Activated CD4-positive, alpha-beta T cell treated with anti-CD3 and anti-CD28 coated beads, Interleukin-2, amount 10 ng/mL, durations not matched to agents 7 days and 5 days (primary cell): ENCODE measurements around the gene CENPU. TPM values are rescaled to one million over a fixed set of nuclear protein-coding genes. Genes with fewer than 3 reads are reported as not detected.
"Not testable (repeated sequence)": the region's sequence is repeated elsewhere in the genome, so short reads cannot be mapped to it uniquely, and the experiment has no call there.

Experiments used
- CTCF ChIA-PET: fragments of 350-600 bp; sonication (Branson Sonifier 250); formaldehyde crosslinking; loops from one replicate; lab custom pipeline; 2021; ENCODE audit warnings: antibody characterized with exemption; lab: Charles Lee
- POLR2A ChIA-PET: fragments of 350-600 bp; sonication (Branson Sonifier 250); formaldehyde crosslinking; loops from one replicate; lab custom pipeline; 2021; ENCODE audit warnings: antibody characterized with exemption; lab: Charles Lee
- DNase-seq: peaks from one replicate; pipeline ENCODE4 v3.0.0-alpha.2; 2020
- H3K27ac Mint-ChIP-seq: one replicate; pipeline ENCODE4 v1.8.0; 2021; ENCODE audit warnings: mild to moderate bottlenecking, moderate library complexity, mixed read lengths
- H3K27me3 Mint-ChIP-seq: one replicate; pipeline ENCODE4 v1.8.0; 2021; ENCODE audit warnings: mixed read lengths
- H3K36me3 Mint-ChIP-seq: one replicate; pipeline ENCODE4 v1.8.0; 2021; ENCODE audit warnings: low read depth, mixed read lengths
- H3K4me1 Mint-ChIP-seq: one replicate; pipeline ENCODE4 v1.8.0; 2021; ENCODE audit warnings: mixed read lengths
- H3K4me3 Mint-ChIP-seq: one replicate; pipeline ENCODE4 v1.8.0; 2021; ENCODE audit warnings: mild to moderate bottlenecking, moderate library complexity, mixed read lengths
- H3K9me3 Mint-ChIP-seq: one replicate; pipeline ENCODE4 v1.8.0; 2021; ENCODE audit warnings: mixed read lengths
- total RNA-seq, 2 experiments: library from RNA; stranded (reverse); gene quantifications; one replicate each; pipeline ENCODE4 v1.2.3, GENCODE V29; 2021

CENPU gene
- total RNA-seq, 2 experiments from 2014 or later = 73.3 to 80.3 TPM

DNA sequence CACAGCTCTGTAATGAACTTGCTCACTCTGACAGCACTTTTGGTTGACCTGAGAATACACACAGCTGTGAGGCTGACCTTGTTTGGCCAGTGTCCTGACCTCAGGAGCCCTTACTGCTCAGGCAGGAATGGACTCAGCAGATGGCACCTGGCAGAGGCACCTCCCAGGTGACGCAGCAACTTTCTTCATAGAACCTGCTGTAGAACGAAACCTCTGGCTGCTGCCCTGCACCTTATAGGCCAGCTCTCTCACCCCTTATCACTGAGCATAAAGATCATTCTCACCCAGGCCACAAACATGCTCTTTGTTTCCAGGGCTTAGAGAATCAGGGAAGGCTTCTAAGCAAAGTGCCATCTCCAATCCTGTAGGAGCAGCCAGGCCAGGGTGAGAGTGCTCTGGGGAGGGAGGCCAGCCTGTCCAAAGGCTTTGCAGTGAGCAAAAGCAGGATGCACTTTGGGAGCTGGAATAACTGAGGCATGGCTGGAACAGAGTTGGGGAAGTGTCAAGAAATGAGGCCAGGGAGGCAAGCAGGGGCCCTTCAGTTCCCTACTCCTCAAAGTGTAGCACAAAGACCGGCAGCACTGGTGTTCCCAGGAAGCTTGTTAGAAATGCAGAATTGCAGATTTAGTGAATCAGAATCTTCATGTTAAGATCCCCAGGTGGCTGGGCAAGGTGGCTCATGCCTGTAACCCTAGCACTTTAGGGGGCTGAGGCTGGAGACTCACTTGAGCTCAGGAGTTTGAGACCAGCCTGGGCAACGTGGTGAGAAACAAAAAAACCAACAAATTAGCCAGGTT, 13.3 kb upstream of the CENPU start:
- Mint-ChIP-seq H3K27me3 (no peaks in the 10 kb centered on the region), H3K9me3 (no peaks in the 10 kb centered on the region), H3K4me1 (peaks cover 16% of the 10 kb centered on the region), H3K27ac (no peak overlapping the region), H3K4me3 (no peak overlapping the region), H3K36me3 (no peaks in the 10 kb centered on the region)
- CTCF ChIA-PET = interaction anchor here (0.6 to 1.5 kb wide), 3 partner anchors 14 to 1752 kb away, joined by 3 to 6 read pairs (median 3); partner anchors contain the start of gene CENPU
- no peak for DNase-seq
- POLR2A ChIA-PET = no interaction called here

DNA sequence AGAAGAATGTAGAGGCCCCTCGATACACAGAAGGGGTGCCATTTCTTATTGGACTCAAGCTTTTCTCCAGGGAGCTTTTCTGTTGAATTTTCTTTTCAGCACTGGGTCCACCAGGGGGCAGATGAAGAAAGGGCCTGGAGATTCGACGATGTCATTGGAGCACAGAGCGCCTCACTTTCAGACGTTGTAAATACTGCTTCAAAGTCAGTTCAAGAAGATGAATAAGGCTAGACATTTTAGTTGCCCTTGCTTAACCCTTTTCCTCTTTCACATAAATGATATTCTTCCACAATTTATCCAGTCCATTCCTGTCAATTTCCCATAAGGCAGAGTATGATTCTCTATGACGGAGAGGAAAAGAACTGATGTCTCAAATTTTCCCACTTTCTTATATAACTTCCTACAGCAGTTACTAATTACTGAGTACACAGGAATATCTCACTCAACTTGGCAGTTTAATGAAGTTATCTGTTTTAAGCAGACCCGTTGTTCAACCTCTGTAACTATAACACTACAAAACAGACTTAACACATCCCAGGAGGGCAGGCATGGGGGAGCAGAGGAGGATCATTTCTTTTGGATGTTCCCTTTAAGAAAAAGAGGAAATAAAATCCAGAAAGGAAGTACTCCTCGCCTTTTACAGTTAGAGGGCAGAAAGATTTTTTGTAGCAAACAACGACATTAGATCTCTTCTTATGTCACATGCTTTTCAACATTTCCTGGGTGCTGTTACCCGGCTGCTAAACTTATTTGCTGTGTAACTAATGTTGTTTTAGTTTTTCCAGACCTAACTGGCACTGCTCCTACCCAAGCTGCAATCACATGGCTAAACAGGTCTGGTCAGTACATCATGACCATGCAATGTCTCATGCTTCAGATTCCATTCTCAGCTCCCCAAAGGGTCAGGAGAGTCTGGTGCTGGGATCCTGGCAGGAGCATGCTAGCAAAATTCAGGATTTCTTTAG, 12.2 kb upstream of the CENPU start:
- Mint-ChIP-seq H3K27me3 (no peaks in the 10 kb centered on the region), H3K4me3 (no peak overlapping the region), H3K4me1 (peaks cover 13% of the 10 kb centered on the region), H3K27ac (peak overlapping the region; percentile 65), H3K36me3 (no peaks in the 10 kb centered on the region), H3K9me3 (no peaks in the 10 kb centered on the region)
- peak; percentile 86 for DNase-seq
- ChIA-PET POLR2A (no interaction called here), CTCF (interaction anchor here (0.7 to 1.5 kb wide), 12 partner anchors 10 to 479 kb away, joined by 3 to 6 read pairs (median 3); partner anchors contain the start of gene CENPU)

- Mint-ChIP-seq H3K36me3 (no peaks in the 10 kb centered on the region), H3K4me1 (peaks cover 23% of the 10 kb centered on the region), H3K4me3 (no peak overlapping the region), H3K27ac (no peak overlapping the region), H3K9me3 (no peaks in the 10 kb centered on the region), H3K27me3 (no peaks in the 10 kb centered on the region)
- ChIA-PET POLR2A (no interaction called here), CTCF (interaction anchor here (2.4 kb wide), 1 partner anchor 10 kb away, joined by 6 read pairs; the partner anchor contains the start of gene CENPU)
- no peak for DNase-seq
These were observed 10.3 kb upstream of the CENPU start for GRCh38 chr4:184744236-184744635.

- peaks cover 26% of the 10 kb centered on the region for H3K4me1 Mint-ChIP-seq
- ChIA-PET CTCF (interaction anchor here (2.4 kb wide), 1 partner anchor 10 kb away, joined by 6 read pairs; the partner anchor contains the start of gene CENPU), POLR2A (no interaction called here)
- no peak overlapping the region for H3K4me3 Mint-ChIP-seq
- H3K27me3 Mint-ChIP-seq = no peaks in the 10 kb centered on the region
- DNase-seq = no peak
- no peaks in the 10 kb centered on the region for H3K36me3 Mint-ChIP-seq
- no peak overlapping the region for H3K27ac Mint-ChIP-seq
- H3K9me3 Mint-ChIP-seq = no peaks in the 10 kb centered on the region
These were observed 9.8 kb upstream of the CENPU start for GRCh38 chr4:184743650-184744049.

DNA sequence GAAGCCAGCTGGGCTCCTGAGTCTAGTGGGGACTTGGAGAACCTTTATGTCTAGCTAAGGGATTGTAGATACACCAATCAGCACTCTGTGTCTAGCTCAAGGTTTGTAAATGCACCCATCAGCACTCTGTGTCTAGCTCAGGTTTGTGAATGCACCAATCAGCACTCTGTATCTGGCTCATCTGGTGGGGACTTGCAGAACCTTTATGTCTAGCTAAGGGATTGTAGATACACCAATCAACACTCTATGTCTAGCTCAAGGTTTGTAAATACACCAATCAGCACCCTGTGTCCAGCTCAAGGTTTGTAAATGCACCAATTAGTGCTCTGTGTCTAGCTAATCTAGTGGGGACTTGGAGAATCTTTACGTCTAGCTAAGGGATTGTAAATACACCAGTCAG, 7.8 kb upstream of the CENPU start:
- DNase-seq, H3K4me3 Mint-ChIP-seq, H3K27ac Mint-ChIP-seq, POLR2A ChIA-PET, H3K9me3 Mint-ChIP-seq, H3K27me3 Mint-ChIP-seq, H3K36me3 Mint-ChIP-seq: not testable (repeated sequence)
- peaks cover 25% of the 10 kb centered on the region for H3K4me1 Mint-ChIP-seq
- CTCF ChIA-PET = interaction anchor here (0.8 to 2.4 kb wide), 3 partner anchors 8 to 491 kb away, joined by 3 to 6 read pairs (median 3); partner anchors contain the start of gene CENPU

DNA sequence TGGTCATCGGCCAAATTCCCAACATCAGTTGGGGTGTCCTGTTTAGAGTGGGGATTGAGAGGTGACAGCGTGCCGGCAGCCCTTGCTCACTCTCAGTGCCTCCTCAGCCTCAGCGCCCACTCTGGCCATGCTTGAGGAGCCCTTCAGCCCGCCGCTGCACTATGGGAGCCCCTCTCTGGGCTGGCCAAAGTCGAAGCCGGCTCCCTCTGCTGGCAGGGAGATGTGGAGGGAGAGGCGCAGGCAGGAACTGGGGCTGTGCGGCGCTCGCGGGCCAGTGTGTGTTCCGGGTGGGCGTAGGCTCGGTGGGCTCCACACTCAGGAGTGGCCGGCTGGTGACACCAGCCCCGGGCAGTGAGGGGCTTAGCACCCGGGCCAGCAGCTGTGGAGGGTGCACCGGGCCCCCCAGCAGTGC, 7.1 kb upstream of the CENPU start:
- DNase-seq = no peak
- POLR2A ChIA-PET = no interaction called here
- no peak overlapping the region for H3K27ac Mint-ChIP-seq
- H3K27me3 Mint-ChIP-seq = no peaks in the 10 kb centered on the region
- H3K36me3 Mint-ChIP-seq = no peaks in the 10 kb centered on the region
- H3K4me1 Mint-ChIP-seq = peaks cover 18% of the 10 kb centered on the region
- no peaks in the 10 kb centered on the region for H3K9me3 Mint-ChIP-seq
- H3K4me3 Mint-ChIP-seq = no peak overlapping the region
- CTCF ChIA-PET = no interaction called here

DNA sequence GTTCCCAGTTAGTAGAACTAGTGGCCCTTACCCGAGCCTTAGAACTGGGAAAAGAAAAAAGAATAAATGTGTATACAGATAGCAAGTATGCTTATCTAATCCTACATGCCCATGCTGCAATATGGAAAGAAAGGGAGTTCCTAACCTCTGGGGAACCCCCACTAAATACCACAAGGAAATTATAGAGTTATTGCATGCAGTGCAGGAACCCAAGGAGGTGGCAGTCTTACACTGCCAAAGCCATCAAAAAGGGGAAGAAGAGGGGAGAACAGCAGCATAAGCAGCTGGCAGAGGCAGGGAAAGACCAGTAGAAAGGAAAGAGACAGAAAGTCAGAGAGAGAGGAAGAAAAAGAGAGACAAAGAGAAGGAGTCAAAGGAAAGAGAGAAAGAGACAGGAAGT, 5.7 kb upstream of the CENPU start:
- H3K36me3 Mint-ChIP-seq, POLR2A ChIA-PET, H3K9me3 Mint-ChIP-seq, DNase-seq, CTCF ChIA-PET, H3K27me3 Mint-ChIP-seq, H3K27ac Mint-ChIP-seq, H3K4me3 Mint-ChIP-seq: not testable (repeated sequence)
- peaks cover 18% of the 10 kb centered on the region for H3K4me1 Mint-ChIP-seq

GRCh38 chr4:184734758-184735157, 862 bp upstream of the CENPU start:
- DNase-seq = no peak
- Mint-ChIP-seq H3K9me3 (no peaks in the 10 kb centered on the region), H3K27me3 (no peaks in the 10 kb centered on the region), H3K27ac (peak overlapping the region; percentile 98), H3K4me3 (peak overlapping the region; percentile 93), H3K36me3 (peaks cover 11% of the 10 kb centered on the region), H3K4me1 (peaks cover 44% of the 10 kb centered on the region)
- POLR2A ChIA-PET = interaction anchor here (0.5 to 1.2 kb wide), 3 partner anchors 161 to 1817 kb away, joined by 3 to 4 read pairs (median 3); no protein-coding TSS in a partner anchor
- CTCF ChIA-PET = interaction anchor here (0.9 to 2.3 kb wide), 9 partner anchors 8 to 471 kb away, joined by 3 to 8 read pairs (median 4); no protein-coding TSS in a partner anchor

- ChIA-PET POLR2A (no interaction called here), CTCF (interaction anchor here (0.8 to 1.2 kb wide), 3 partner anchors 10 to 98 kb away, joined by 3 to 5 read pairs (median 3); no protein-coding TSS in a partner anchor)
- H3K27me3 Mint-ChIP-seq = no peaks in the 10 kb centered on the region
- H3K4me3 Mint-ChIP-seq = peak overlapping the region; percentile 93
- peak overlapping the region; percentile 98 for H3K27ac Mint-ChIP-seq
- H3K4me1 Mint-ChIP-seq = peaks cover 53% of the 10 kb centered on the region
- no peak for DNase-seq
- H3K36me3 Mint-ChIP-seq = peaks cover 33% of the 10 kb centered on the region
- H3K9me3 Mint-ChIP-seq = no peaks in the 10 kb centered on the region
These were observed 1.8 kb downstream of the CENPU start for GRCh38 chr4:184732126-184732525.

DNA sequence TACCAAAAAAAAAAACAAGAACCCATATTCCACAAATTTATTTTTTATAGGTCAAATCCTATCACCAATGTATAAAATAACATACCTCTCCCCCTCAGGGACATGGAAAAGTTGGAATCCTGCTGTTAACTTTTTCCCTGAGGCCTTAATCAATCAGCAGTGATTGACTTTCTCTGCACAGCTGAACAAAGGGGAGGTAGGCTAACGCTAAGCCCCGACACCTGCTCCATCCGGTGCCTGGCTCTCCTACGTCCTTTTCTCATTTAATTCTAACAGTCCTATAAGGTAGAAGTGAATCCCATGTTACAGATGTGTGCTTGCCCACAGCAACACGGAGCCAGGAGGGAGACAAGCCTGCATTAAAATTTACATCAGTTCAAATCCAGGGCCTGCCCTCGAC, 2.8 kb downstream of the CENPU start:
- H3K27me3 Mint-ChIP-seq = no peaks in the 10 kb centered on the region
- no peaks in the 10 kb centered on the region for H3K9me3 Mint-ChIP-seq
- CTCF ChIA-PET = interaction anchor here (1.1 kb wide), 1 partner anchor 43 kb away, joined by 3 read pairs; no protein-coding TSS in a partner anchor
- H3K27ac Mint-ChIP-seq = no peak overlapping the region
- DNase-seq = no peak
- H3K36me3 Mint-ChIP-seq = peaks cover 41% of the 10 kb centered on the region
- peaks cover 58% of the 10 kb centered on the region for H3K4me1 Mint-ChIP-seq
- POLR2A ChIA-PET = no interaction called here
- no peak overlapping the region for H3K4me3 Mint-ChIP-seq

GRCh38 chr4:184729946-184730345, 4.0 kb downstream of the CENPU start:
- Mint-ChIP-seq H3K27ac (no peak overlapping the region), H3K36me3 (peaks cover 47% of the 10 kb centered on the region), H3K27me3 (no peaks in the 10 kb centered on the region), H3K4me3 (no peak overlapping the region), H3K9me3 (no peaks in the 10 kb centered on the region), H3K4me1 (peaks cover 62% of the 10 kb centered on the region)
- DNase-seq = no peak
- ChIA-PET CTCF (interaction anchor here (1.1 kb wide), 1 partner anchor 8 kb away, joined by 3 read pairs; no protein-coding TSS in a partner anchor), POLR2A (no interaction called here)

DNA sequence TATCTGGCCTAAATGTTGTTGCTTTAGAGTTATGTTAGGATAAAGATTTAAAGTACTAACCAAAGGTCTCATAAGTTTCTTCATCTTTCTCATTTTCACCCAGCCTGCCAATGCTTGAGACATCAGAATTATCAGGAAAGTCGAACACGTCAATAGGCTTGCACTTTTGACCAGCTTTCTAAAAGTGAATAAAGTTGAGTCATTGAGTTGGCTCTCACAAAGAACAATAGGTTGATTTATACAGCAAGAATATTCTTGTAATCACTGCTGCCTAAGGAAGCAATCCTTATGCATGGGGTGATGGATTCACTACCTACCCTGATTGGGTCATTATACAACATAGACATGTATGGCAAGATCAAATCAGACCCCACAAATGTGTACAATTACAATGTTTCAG, 5.0 kb downstream of the CENPU start:
- DNase-seq = no peak
- ChIA-PET CTCF (no interaction called here), POLR2A (no interaction called here)
- peaks cover 57% of the 10 kb centered on the region for H3K4me1 Mint-ChIP-seq
- peaks cover 58% of the 10 kb centered on the region for H3K36me3 Mint-ChIP-seq
- no peak overlapping the region for H3K4me3 Mint-ChIP-seq
- H3K9me3 Mint-ChIP-seq = no peaks in the 10 kb centered on the region
- H3K27me3 Mint-ChIP-seq = no peaks in the 10 kb centered on the region
- H3K27ac Mint-ChIP-seq = peak overlapping the region; percentile 27
